A549 (cell line): ENCODE results near the gene CDHR2. TPM values are rescaled to one million over a fixed set of nuclear protein-coding genes. Genes with fewer than 3 reads are reported as not detected.
A peak's percentile ranks its signal among the peaks of the same experiment; 100 is the strongest.

Experiments
- ATOH8 ChIP-seq: fragments of 250-450 bp; sonication (Bioruptor Pico); IDR thresholded peaks from 2 replicates; pipeline ENCODE4 v1.5.0; 2020; ENCODE audit warnings: low read depth, mild to moderate bottlenecking, moderate library complexity
- BHLHE40 ChIP-seq: IDR thresholded peaks from 2 replicates; pipeline ENCODE4 v1.6.1; 2012; ENCODE audit warnings: low read depth, low read length, inconsistent platforms
- CHD2 ChIP-seq: fragments of 150-350 bp; IDR thresholded peaks from 2 replicates; pipeline ENCODE4 v1.6.1; 2014; ENCODE audit warnings: low read length; ENCODE audit not compliant: partially characterized antibody
- CTCF ChIP-seq: fragments of >200 bp; sonication (Bioruptor Twin); formaldehyde crosslinking; IDR thresholded peaks from 3 replicates; pipeline ENCODE4 v1.5.1; 2016
- EHF ChIP-seq: fragments of 250-450 bp; sonication (Bioruptor Pico); IDR thresholded peaks from 2 replicates; pipeline ENCODE4 v1.5.0; 2020; ENCODE audit warnings: mild to moderate bottlenecking
- EP300 ChIP-seq, 2 experiments: fragments of >200 bp; sonication (Bioruptor Twin); formaldehyde crosslinking; IDR thresholded peaks; 2 replicates in 1 of 2; 3 replicates in 1 of 2; pipeline ENCODE4 v1.6.1; 2016 to 2017
- GATA3 ChIP-seq: IDR thresholded peaks from 2 replicates; pipeline ENCODE4 v1.6.1; 2012; ENCODE audit warnings: borderline replicate concordance
- HDAC2 ChIP-seq: fragments of 200-600 bp; sonication (generic); IDR thresholded peaks from 2 replicates; pipeline ENCODE4 v1.6.1; 2016
- HMGXB4 ChIP-seq: fragments of 250-450 bp; sonication (Bioruptor Pico); IDR thresholded peaks from 2 replicates; pipeline ENCODE4 v1.5.0; 2021; ENCODE audit warnings: mild to moderate bottlenecking, moderate library complexity, borderline replicate concordance
- HOXB5 ChIP-seq: fragments of 250-450 bp; sonication (Bioruptor Pico); IDR thresholded peaks from 2 replicates; pipeline ENCODE4 v1.5.0; 2020; ENCODE audit warnings: mild to moderate bottlenecking, moderate library complexity
- JUNB ChIP-seq: fragments of >200 bp; sonication (Bioruptor Twin); formaldehyde crosslinking; IDR thresholded peaks from 2 replicates; pipeline ENCODE4 v1.6.1; 2016
- KDM1A ChIP-seq: fragments of 200-600 bp; sonication (generic); IDR thresholded peaks from 2 replicates; pipeline ENCODE4 v1.6.1; 2016; ENCODE audit warnings: low read depth, mild to moderate bottlenecking
- MAX ChIP-seq: IDR thresholded peaks from 2 replicates; pipeline ENCODE4 v1.6.1; 2012
- MYC ChIP-seq: IDR thresholded peaks from 2 replicates; pipeline ENCODE4 v1.6.1; 2012; ENCODE audit warnings: mild to moderate bottlenecking, inconsistent platforms, low read length, improper control_type of control experiment, borderline replicate concordance
- NFE2L2 ChIP-seq: fragments of 150-350 bp; conservative IDR thresholded peaks from 2 replicates; pipeline ENCODE4 v1.6.1; 2014; ENCODE audit warnings: low read length
- PHF8 ChIP-seq: fragments of 200-600 bp; sonication (generic); IDR thresholded peaks from 2 replicates; pipeline ENCODE4 v1.6.1; 2016; ENCODE audit warnings: low read depth, mild to moderate bottlenecking, antibody characterized with exemption, moderate library complexity, borderline replicate concordance
- RAD21 ChIP-seq, 2 experiments: fragments of >200 bp in 1 of 2; sonication (Bioruptor Twin) in 1 of 2; formaldehyde crosslinking in 1 of 2; IDR thresholded peaks in 1 of 2; conservative IDR thresholded peaks in 1 of 2; 2 replicates in 1 of 2; 3 replicates in 1 of 2; pipeline ENCODE4 v1.6.1; 2012 to 2018; ENCODE audit warnings: inconsistent platforms in 1 of 2
- REST ChIP-seq: fragments of 200-600 bp; sonication (generic); IDR thresholded peaks from 2 replicates; pipeline ENCODE4 v1.6.1; 2016; ENCODE audit warnings: antibody characterized with exemption, mild to moderate bottlenecking, moderate library complexity
- RFX5 ChIP-seq: fragments of 450-650 bp; IDR thresholded peaks from 2 replicates; pipeline ENCODE4 v1.7.1; 2014; ENCODE audit warnings: antibody characterized with exemption, mild to moderate bottlenecking, moderate library complexity
- SREBF2 ChIP-seq: fragments of 450-650 bp; IDR thresholded peaks from 2 replicates; pipeline ENCODE4 v1.6.1; 2014; ENCODE audit warnings: mild to moderate bottlenecking, moderate library complexity
- TP53 ChIP-seq: fragments of 250-450 bp; sonication (Bioruptor Pico); IDR thresholded peaks from 2 replicates; pipeline ENCODE4 v1.5.0; 2021; ENCODE audit warnings: mild to moderate bottlenecking, moderate library complexity
- USF2 ChIP-seq: fragments of 450-650 bp; IDR thresholded peaks from 2 replicates; pipeline ENCODE4 v1.6.1; 2014; ENCODE audit warnings: antibody characterized with exemption
- ZC3H11A ChIP-seq: fragments of 450-650 bp; IDR thresholded peaks from 2 replicates; pipeline ENCODE4 v1.6.1; 2014; ENCODE audit warnings: antibody characterized with exemption, mild to moderate bottlenecking
- ZFP36 ChIP-seq: fragments of 450-650 bp; IDR thresholded peaks from 2 replicates; pipeline ENCODE4 v1.6.1; 2014; ENCODE audit warnings: borderline replicate concordance; ENCODE audit not compliant: partially characterized antibody
- ZSCAN20 ChIP-seq: fragments of 250-450 bp; sonication (Bioruptor Pico); IDR thresholded peaks from 2 replicates; pipeline ENCODE4 v1.8.0; 2022; ENCODE audit warnings: mild to moderate bottlenecking, moderate library complexity
- polyA plus RNA-seq, 4 experiments: library from polyadenylated mRNA; depleted of rRNA in 3 of 4; stranded (reverse); fragments of >200 nt; fragmentation: RNase III in 1 of 4; extraction: RNeasy Plus Mini Kit Qiagen cat#74134 plus additional on column Dnase treatment in 1 of 4; gene quantifications; 2 replicates in 3 of 4; 3 replicates in 1 of 4; pipeline ENCODE4 v1.2.3, GENCODE V29; 2011 to 2017

The CDHR2 gene
- polyA plus RNA-seq, 2 of the 4 experiments (the other 2 are of a cell fraction) = 0.09 TPM; not detected in 1

GRCh38 chr5:176537554-176538229, 11.4 kb upstream of the CDHR2 start (continued):
- TF ChIP-seq PHF8 = peak; percentile 44; the same call in 1 of the 2 replicates
- no peak for TF ChIP-seq EP300 (IDR thresholded peaks at IDR 0.05)
- no peak for TF ChIP-seq RAD21 (conservative IDR thresholded peaks at IDR 0.05 in 1 of 2, IDR thresholded peaks at IDR 0.05 in 1 of 2)
- no peak for TF ChIP-seq REST
- no peak for TF ChIP-seq JUNB
- no peak for TF ChIP-seq CTCF
- peak; percentile 84 for TF ChIP-seq RFX5
- no peak for TF ChIP-seq HMGXB4
- TF ChIP-seq MAX = peak; percentile 72
- TF ChIP-seq MYC = 0 out of 2 replicates have a peak, but pooled peaks have one; percentile 28
- TF ChIP-seq ZSCAN20 (CRISPR knock-in tag) = no peak
- TF ChIP-seq TP53 (CRISPR knock-in tag) = 0 out of 2 replicates have a peak, but pooled peaks have one; percentile 43
- TF ChIP-seq USF2 = no peak
- no peak for TF ChIP-seq CHD2
- no peak for TF ChIP-seq HDAC2
- no peak for TF ChIP-seq HOXB5 (CRISPR knock-in tag)
- no peak for TF ChIP-seq ZFP36
- no peak; the same call in 1 of the 2 replicates for TF ChIP-seq ATOH8 (CRISPR knock-in tag)
- no peak for TF ChIP-seq EHF (CRISPR knock-in tag)
- no peak for TF ChIP-seq NFE2L2
- TF ChIP-seq KDM1A = peak; percentile 91
- no peak for TF ChIP-seq SREBF2
- TF ChIP-seq GATA3 = no peak
- TF ChIP-seq ZC3H11A = no peak
- 0 out of 2 replicates have a peak, but pooled peaks have one; percentile 27 for TF ChIP-seq BHLHE40
